Fibroblast of lung (primary cell): Measurements from ENCODE around the gene DLGAP1.

Experiments
- EZH2 ChIP-seq: IDR thresholded peaks from 2 replicates; pipeline ENCODE4 v1.5.1; 2012; ENCODE audit warnings: low read length, control low read depth, mild to moderate bottlenecking; ENCODE audit errors: missing control alignments
- TF ChIP-seq, protein P1 (sequence below), 2 donors: IDR thresholded peaks in 1 of 2; conservative IDR thresholded peaks in 1 of 2; 1 replicate in 1 of 2; 2 replicates in 1 of 2; pipeline ENCODE4 v1.5.1; 2011 to 2012; ENCODE audit warnings: low read length in 2 of 2, control low read depth in 1 of 2, inconsistent platforms in 1 of 2, low read depth in 1 of 2, mild to moderate bottlenecking in 1 of 2

DNA sequence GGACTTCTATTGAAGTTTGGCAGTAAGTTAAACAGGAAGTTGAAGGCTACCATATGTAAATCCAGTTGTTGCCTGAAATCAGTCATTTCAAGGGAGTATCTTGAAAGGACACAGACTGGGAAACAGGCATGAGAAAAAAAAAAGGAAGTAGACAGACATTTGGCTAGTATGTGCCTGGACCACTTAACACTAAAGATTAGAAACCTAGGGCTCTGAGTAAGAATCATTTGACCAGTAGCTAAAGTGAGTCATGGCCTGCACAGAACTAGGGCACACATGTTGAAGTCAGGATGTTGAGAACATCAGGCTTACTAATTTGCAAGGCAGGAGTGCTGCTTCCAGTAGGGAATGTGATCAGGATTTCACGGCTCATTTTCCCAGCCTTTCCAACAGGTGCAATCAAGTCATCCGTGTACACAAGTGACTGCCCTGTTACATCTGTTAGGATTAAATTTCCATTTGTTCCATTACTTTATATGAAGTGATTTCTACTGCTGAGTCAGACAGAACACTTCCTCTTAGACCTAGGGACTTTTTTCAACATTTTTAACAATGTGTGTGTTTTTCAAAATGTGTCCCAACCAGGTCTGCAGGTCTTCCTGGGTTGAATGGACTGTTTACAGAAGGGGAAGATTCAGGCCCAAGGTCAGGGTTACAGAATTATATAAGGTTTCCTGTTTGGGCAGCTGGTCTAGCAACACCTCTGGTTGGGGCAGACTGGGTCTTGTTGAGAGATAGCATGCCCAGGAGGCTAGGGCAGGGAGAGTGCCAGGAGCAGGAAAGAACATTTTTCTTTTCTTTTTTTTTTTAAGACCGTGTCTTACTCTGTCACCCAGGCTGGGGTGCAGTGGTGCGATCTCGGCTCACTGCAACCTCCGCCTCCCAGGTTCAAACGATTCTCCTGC is 859.5 kb downstream of the DLGAP1 start:
- TF ChIP-seq, protein P1, sequence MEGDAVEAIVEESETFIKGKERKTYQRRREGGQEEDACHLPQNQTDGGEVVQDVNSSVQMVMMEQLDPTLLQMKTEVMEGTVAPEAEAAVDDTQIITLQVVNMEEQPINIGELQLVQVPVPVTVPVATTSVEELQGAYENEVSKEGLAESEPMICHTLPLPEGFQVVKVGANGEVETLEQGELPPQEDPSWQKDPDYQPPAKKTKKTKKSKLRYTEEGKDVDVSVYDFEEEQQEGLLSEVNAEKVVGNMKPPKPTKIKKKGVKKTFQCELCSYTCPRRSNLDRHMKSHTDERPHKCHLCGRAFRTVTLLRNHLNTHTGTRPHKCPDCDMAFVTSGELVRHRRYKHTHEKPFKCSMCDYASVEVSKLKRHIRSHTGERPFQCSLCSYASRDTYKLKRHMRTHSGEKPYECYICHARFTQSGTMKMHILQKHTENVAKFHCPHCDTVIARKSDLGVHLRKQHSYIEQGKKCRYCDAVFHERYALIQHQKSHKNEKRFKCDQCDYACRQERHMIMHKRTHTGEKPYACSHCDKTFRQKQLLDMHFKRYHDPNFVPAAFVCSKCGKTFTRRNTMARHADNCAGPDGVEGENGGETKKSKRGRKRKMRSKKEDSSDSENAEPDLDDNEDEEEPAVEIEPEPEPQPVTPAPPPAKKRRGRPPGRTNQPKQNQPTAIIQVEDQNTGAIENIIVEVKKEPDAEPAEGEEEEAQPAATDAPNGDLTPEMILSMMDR (conservative IDR thresholded peaks at IDR 0.05 in 1 of 2, IDR thresholded peaks at IDR 0.05 in 1 of 2; ENCODE audit: low read depth in 1 of 2, low read length in 2 of 2): no peak
- TF ChIP-seq EZH2: no peak
